Fibroblast of the aortic adventitia (primary cell): ENCODE measurements around the gene C15orf61. TPM values are rescaled to one million over a fixed set of nuclear protein-coding genes. Genes with fewer than 3 reads are reported as not detected.

ENCODE experiments used
- DNase-seq: peaks from one replicate; pipeline ENCODE4 v3.0.0-alpha.2; 2010; ENCODE audit warnings: low read depth
- H3K4me3 ChIP-seq: 2 replicates; pipeline ENCODE4 v1.5.1; 2011; ENCODE audit warnings: low read depth, mild to moderate bottlenecking, control low read depth, low read length, moderate library complexity
- total RNA-seq: library from RNA; depleted of rRNA; stranded (reverse); fragments of >200 nt; gene quantifications from 2 replicates; pipeline ENCODE4 v1.2.3, GENCODE V29; 2012; ENCODE audit warnings: low replicate concordance
- TF ChIP-seq, protein P1 (sequence below): IDR thresholded peaks from 2 replicates; pipeline ENCODE4 v1.5.1; 2011; ENCODE audit warnings: mild to moderate bottlenecking, low read length, control low read depth, inconsistent platforms; ENCODE audit not compliant: insufficient read depth

C15orf61 gene
- total RNA-seq, 1 donor: 5.8 TPM

DNA sequence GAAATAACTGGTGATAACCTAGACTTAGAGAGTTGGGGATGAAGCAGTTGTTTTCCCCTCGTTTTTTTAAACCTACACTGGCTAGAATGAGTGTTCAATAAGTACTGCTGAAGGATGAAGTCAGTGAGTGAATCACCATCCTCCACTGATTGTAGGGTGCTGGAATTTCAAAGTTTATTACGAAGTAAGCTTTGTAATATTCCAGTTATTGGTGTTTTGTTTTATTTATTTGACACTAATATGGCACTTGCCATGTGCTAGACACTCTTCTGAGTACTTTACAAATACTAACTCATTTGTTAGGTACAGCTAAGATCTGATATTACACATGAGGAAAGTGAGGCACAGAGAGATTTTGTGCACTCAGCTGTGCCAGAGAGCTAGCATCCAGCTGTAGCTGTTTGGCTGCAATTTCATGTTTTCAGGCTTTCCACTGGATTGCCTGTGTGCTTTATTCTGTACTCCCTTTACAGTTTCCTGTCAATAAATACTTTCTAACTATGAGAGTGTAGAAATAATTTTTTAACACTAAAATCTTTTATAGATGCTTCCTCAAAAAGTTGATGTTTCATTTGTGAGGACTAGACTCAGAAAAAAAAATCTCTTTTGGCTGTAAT is 27.4 kb downstream of the C15orf61 start:
- peak; percentile 58 for DNase-seq
- TF ChIP-seq, protein P1, sequence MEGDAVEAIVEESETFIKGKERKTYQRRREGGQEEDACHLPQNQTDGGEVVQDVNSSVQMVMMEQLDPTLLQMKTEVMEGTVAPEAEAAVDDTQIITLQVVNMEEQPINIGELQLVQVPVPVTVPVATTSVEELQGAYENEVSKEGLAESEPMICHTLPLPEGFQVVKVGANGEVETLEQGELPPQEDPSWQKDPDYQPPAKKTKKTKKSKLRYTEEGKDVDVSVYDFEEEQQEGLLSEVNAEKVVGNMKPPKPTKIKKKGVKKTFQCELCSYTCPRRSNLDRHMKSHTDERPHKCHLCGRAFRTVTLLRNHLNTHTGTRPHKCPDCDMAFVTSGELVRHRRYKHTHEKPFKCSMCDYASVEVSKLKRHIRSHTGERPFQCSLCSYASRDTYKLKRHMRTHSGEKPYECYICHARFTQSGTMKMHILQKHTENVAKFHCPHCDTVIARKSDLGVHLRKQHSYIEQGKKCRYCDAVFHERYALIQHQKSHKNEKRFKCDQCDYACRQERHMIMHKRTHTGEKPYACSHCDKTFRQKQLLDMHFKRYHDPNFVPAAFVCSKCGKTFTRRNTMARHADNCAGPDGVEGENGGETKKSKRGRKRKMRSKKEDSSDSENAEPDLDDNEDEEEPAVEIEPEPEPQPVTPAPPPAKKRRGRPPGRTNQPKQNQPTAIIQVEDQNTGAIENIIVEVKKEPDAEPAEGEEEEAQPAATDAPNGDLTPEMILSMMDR: no peak

DNA sequence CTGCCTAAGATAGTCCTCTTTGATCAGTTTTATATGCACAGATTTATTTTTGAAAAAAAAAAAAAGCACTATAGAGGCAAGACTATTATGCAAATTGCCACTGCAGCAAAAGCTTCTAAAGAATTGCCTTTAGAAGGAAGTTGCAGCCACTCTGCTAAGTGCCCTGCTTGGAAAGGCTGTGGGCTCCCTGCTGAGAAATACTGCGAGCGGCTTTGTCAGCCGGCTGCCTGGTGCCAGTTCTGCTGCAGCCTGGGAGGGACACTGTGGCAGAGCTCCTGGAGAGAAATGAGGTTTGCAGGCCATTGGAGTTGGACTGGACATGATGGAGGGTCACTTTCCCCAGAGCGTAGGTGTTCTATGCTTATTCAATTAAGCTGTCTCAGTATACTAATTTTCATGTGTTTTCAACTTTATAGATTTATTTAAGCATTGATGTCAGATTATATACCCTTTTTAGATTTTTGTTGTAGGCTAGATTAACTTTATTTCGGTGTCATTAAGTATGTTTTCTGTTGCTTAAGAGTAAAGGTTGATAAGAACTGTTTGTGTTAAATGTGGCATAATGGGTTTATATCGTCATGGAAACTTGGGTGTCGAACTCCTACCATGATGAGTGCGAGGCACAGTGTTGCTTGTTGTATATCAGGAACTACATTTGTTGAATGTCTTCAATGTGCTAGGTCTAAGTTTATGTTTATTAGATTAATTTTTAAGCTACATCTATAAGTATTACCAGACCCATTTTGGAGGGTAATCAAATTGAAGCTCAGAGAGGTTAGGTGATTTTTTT is 28.1 kb downstream of the C15orf61 start:
- DNase-seq: no peak
- TF ChIP-seq, protein P1: no peak
- H3K4me3 ChIP-seq: no peak overlapping the region

More for the DNA sequence above, 27.4 kb downstream of the C15orf61 start:
- no peak overlapping the region for H3K4me3 ChIP-seq

DNA sequence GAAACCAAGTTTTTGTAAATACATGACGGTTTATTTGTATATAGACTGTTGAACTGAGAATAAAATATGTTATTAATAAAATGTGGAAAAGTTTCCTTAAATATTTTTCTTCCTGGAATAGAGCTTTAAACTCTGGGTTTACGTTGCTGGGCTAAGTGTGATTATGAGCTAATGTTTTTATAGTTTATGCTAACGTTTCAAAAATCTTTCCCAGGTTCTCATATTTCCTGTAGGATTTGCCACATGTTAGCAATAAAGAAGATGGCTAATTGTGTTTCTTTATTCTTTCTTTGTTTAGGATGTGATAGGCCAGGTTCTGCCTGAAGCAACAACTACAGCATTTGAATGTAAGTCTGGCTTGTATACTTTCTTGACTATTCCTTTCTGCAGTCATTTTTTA is 28.8 kb downstream of the C15orf61 start:
- no peak for DNase-seq
- H3K4me3 ChIP-seq: no peak overlapping the region
- TF ChIP-seq, protein P1: no peak

DNA sequence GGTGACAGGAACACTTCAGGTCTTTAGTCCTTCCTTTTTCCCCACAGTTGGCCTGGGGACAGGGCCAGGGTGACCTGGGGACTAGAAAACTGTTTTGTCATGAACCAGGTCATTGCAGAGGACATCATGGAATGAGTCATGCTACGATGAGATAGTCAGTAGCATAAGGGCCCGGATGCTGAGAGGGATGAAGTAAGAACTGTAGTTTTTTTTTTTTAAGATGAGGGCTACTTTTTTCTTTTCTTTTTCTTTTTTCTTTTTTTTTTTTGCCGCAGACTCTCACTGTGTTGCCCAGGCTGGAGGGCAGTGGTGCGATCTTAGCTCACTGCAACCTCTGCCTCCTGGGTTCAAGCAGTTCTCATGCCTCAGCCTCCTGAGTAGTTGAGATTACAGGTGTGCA is 29.6 kb downstream of the C15orf61 start:
- no peak overlapping the region for H3K4me3 ChIP-seq
- no peak for DNase-seq
- TF ChIP-seq, protein P1: no peak

DNA sequence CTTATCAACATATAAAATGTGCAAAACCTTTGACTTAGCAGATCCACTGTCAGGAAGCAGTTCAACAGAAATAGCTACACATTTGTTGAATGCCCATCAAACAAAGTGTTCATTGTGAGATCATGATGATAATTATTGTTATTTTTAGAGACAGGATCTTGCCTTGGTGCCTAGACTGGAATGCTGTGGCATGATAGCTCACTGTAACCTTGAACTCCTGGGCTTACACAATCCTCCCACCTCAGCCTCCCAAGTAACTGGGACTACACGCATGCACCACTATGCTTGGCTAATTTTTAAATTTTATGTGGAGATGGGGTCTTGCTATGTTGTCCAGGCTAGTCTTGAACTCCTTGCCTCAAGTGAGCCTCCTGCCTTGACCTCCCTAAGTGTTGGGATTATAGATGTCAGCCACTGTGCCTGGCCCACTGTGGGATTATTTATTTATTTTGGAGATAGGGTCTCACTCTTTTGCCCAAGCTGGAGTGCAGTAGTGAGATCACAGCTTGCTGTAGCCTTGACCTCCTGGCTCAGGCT is 30.3 kb downstream of the C15orf61 start:
- DNase-seq: no peak
- TF ChIP-seq, protein P1: no peak
- no peak overlapping the region for H3K4me3 ChIP-seq

DNA sequence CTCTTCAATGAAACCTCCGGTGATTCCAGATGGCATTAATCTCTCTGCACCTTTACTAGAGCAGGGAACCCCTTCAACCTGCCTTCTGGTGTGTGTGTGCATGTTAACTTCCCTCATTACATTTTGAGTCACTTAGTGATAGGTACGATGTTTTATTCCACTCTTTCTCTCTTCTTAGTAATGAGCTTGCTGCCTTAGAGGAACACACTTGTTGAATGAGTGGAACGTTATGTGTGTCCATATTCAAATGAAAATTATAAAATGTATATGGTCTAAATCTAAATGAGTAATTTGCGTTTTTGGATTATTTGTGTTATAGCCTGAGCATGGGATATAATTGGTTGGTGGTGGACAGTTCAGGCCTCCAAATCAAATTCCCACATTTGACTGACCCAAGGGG is 33.6 kb downstream of the C15orf61 start:
- TF ChIP-seq, protein P1: no peak
- H3K4me3 ChIP-seq: no peak overlapping the region
- DNase-seq: no peak
